GM23338 (cell line): ENCODE results near the gene BCAS3.

ENCODE experiments used
- CREB1 ChIP-seq: fragments of 250-450 bp; sonication (Bioruptor Pico); IDR thresholded peaks from 2 replicates; pipeline ENCODE4 v1.5.0; 2020; ENCODE audit warnings: low read depth, mild to moderate bottlenecking, moderate library complexity
- EZH2 ChIP-seq: fragments of 200-600 bp; sonication (generic); IDR thresholded peaks from one replicate; pipeline ENCODE4 v1.8.0; 2017; ENCODE audit warnings: antibody characterized with exemption, mild to moderate bottlenecking, low read depth; ENCODE audit not compliant: unreplicated experiment
- EZH2phosphoT487 ChIP-seq: fragments of 200-600 bp; sonication (generic); IDR thresholded peaks from one replicate; pipeline ENCODE4 v1.8.1; 2018; ENCODE audit warnings: antibody characterized with exemption; ENCODE audit not compliant: unreplicated experiment
- JUNB ChIP-seq: IDR thresholded peaks from one replicate; pipeline ENCODE4 v1.6.1; 2016; ENCODE audit warnings: antibody characterized with exemption; ENCODE audit not compliant: unreplicated experiment
- NANOG ChIP-seq: IDR thresholded peaks from 2 replicates; pipeline ENCODE4 v1.6.1; 2016; ENCODE audit warnings: antibody characterized with exemption, borderline replicate concordance
- POLR2AphosphoS5 ChIP-seq: IDR thresholded peaks from 2 replicates; pipeline ENCODE4 v1.6.1; 2016; ENCODE audit warnings: antibody characterized with exemption, low read depth
- STAT1 ChIP-seq: IDR thresholded peaks from one replicate; pipeline ENCODE4 v1.6.1; 2016; ENCODE audit warnings: antibody characterized with exemption; ENCODE audit not compliant: unreplicated experiment
- ZNF114 ChIP-seq: fragments of 250-450 bp; sonication (Bioruptor Pico); IDR thresholded peaks from 2 replicates; pipeline ENCODE4 v1.5.0; 2020; ENCODE audit warnings: mild to moderate bottlenecking, moderate library complexity
- ZNF331 ChIP-seq: fragments of 250-450 bp; sonication (Bioruptor Pico); IDR thresholded peaks from 2 replicates; pipeline ENCODE4 v1.5.0; 2020; ENCODE audit warnings: low read depth, mild to moderate bottlenecking, moderate library complexity
- TF ChIP-seq, protein P1 (sequence below), 2 experiments: fragments of 200-600 bp in 1 of 2; sonication (generic) in 1 of 2; conservative IDR thresholded peaks; 2 replicates each; pipeline versions ENCODE4 v1.5.1 to v1.6.1; 2016 to 2017; ENCODE audit warnings: antibody characterized with exemption in 2 of 2, low read depth in 2 of 2, mild to moderate bottlenecking in 2 of 2, moderate library complexity in 1 of 2
- TF ChIP-seq, protein P2 (sequence below): IDR thresholded peaks from one replicate; pipeline ENCODE4 v1.6.1; 2018; ENCODE audit warnings: antibody characterized with exemption; ENCODE audit not compliant: unreplicated experiment
- TF ChIP-seq, protein P3 (sequence below): IDR thresholded peaks from 2 replicates; pipeline ENCODE4 v1.6.1; 2016; ENCODE audit warnings: antibody characterized with exemption

DNA sequence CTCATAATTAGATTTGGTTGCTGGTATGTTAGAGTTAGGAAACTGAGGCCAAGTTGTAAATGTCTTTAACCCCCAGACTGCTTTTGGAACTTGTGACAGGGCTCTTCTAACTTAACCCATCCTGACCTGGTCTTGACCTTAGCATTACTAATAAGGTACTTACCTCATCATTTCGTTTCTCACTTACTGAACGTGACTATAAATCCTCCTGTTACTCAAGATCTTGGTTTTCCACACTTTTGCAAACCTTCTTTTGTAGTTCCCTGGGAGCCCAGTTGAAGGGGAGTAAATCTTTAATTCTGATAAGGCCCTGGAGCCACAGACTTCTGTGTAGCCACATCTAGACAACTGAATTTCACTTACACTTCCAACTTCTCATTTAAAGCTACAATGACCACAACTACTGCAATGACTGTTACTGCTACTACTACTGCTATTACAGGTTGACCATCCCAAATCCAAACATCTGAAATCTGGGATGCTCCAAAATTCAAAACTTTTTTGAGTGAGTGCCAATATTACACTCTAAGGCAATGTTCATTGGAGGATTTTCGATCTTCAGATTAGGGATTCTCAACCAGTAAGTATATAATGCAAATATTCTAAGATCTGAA, 473.1 kb downstream of the BCAS3 start:
- TF ChIP-seq, protein P1, sequence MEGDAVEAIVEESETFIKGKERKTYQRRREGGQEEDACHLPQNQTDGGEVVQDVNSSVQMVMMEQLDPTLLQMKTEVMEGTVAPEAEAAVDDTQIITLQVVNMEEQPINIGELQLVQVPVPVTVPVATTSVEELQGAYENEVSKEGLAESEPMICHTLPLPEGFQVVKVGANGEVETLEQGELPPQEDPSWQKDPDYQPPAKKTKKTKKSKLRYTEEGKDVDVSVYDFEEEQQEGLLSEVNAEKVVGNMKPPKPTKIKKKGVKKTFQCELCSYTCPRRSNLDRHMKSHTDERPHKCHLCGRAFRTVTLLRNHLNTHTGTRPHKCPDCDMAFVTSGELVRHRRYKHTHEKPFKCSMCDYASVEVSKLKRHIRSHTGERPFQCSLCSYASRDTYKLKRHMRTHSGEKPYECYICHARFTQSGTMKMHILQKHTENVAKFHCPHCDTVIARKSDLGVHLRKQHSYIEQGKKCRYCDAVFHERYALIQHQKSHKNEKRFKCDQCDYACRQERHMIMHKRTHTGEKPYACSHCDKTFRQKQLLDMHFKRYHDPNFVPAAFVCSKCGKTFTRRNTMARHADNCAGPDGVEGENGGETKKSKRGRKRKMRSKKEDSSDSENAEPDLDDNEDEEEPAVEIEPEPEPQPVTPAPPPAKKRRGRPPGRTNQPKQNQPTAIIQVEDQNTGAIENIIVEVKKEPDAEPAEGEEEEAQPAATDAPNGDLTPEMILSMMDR (conservative IDR thresholded peaks at IDR 0.05; ENCODE audit: low read depth in 2 of 2) = no peak
- TF ChIP-seq NANOG (no peak), ZNF331 (CRISPR knock-in tag) (no peak), POLR2AphosphoS5 (no peak), EZH2 (no peak), STAT1 (no peak), ZNF114 (no peak), JUNB (no peak), EZH2phosphoT487 (no peak), CREB1 (no peak)
- TF ChIP-seq, protein P2, sequence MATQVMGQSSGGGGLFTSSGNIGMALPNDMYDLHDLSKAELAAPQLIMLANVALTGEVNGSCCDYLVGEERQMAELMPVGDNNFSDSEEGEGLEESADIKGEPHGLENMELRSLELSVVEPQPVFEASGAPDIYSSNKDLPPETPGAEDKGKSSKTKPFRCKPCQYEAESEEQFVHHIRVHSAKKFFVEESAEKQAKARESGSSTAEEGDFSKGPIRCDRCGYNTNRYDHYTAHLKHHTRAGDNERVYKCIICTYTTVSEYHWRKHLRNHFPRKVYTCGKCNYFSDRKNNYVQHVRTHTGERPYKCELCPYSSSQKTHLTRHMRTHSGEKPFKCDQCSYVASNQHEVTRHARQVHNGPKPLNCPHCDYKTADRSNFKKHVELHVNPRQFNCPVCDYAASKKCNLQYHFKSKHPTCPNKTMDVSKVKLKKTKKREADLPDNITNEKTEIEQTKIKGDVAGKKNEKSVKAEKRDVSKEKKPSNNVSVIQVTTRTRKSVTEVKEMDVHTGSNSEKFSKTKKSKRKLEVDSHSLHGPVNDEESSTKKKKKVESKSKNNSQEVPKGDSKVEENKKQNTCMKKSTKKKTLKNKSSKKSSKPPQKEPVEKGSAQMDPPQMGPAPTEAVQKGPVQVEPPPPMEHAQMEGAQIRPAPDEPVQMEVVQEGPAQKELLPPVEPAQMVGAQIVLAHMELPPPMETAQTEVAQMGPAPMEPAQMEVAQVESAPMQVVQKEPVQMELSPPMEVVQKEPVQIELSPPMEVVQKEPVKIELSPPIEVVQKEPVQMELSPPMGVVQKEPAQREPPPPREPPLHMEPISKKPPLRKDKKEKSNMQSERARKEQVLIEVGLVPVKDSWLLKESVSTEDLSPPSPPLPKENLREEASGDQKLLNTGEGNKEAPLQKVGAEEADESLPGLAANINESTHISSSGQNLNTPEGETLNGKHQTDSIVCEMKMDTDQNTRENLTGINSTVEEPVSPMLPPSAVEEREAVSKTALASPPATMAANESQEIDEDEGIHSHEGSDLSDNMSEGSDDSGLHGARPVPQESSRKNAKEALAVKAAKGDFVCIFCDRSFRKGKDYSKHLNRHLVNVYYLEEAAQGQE = no peak
- TF ChIP-seq, protein P3, sequence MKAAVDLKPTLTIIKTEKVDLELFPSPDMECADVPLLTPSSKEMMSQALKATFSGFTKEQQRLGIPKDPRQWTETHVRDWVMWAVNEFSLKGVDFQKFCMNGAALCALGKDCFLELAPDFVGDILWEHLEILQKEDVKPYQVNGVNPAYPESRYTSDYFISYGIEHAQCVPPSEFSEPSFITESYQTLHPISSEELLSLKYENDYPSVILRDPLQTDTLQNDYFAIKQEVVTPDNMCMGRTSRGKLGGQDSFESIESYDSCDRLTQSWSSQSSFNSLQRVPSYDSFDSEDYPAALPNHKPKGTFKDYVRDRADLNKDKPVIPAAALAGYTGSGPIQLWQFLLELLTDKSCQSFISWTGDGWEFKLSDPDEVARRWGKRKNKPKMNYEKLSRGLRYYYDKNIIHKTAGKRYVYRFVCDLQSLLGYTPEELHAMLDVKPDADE = no peak
